Measurements from ENCODE around the gene MEIOSIN.

Gene MEIOSIN

DNA sequence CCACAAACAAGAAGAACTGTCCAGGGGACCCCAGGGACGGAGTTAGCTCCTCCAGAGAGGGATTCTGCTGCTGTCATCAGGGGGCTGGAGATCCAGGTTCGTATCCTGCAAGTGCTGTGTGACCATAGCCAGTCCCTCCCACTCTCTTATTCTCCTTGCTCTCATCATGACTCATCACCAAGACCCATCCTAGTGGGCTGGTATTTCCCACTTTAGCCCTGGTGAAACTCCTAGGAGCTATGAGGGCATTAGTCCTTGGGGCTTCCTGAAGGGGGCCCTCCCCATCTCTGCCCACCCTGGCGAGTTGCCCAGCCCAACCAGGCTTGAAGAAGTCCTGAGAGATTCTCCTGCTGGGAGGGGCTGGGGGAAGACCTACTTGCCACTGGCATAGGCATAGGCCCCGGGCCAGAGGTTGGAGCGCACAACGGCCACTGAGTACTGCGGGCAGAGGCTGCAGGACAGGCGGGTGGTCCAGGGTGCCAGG lies 66.9 kb downstream of the MEIOSIN start:
- TF ChIP-seq CTCF (IDR thresholded peaks at IDR 0.05; ENCODE audit: control extremely low read depth, extremely low read depth, low read depth, missing control alignments) = no peak
- ChIA-PET POLR2A (no interaction called here), CTCF (interaction anchor here (1.0 to 11.7 kb wide), 21 partner anchors 9 to 282 kb away, joined by 3 to 113 read pairs (median 6); partner anchors contain the start of genes DMPK, FOXA3, RSPH6A and SIX5)
- no peak for DNase-seq (ENCODE audit: extremely low spot score)

- TF ChIP-seq CTCF (IDR thresholded peaks at IDR 0.05; ENCODE audit: control extremely low read depth, extremely low read depth, low read depth, missing control alignments) = no peak
- ChIA-PET POLR2A (interaction anchor here (1.2 kb wide), 1 partner anchor 15 kb away, joined by 3 read pairs; no protein-coding TSS in a partner anchor), CTCF (interaction anchor here (1.1 to 11.7 kb wide), 4 partner anchors 9 to 32 kb away, joined by 3 to 113 read pairs (median 34); partner anchors contain the start of genes DMWD, RSPH6A and SIX5)
- no peak for DNase-seq (ENCODE audit: extremely low spot score)
Observed at GRCh38 chr19:45801603-45802175, 68.5 kb downstream of the MEIOSIN start.

DNA sequence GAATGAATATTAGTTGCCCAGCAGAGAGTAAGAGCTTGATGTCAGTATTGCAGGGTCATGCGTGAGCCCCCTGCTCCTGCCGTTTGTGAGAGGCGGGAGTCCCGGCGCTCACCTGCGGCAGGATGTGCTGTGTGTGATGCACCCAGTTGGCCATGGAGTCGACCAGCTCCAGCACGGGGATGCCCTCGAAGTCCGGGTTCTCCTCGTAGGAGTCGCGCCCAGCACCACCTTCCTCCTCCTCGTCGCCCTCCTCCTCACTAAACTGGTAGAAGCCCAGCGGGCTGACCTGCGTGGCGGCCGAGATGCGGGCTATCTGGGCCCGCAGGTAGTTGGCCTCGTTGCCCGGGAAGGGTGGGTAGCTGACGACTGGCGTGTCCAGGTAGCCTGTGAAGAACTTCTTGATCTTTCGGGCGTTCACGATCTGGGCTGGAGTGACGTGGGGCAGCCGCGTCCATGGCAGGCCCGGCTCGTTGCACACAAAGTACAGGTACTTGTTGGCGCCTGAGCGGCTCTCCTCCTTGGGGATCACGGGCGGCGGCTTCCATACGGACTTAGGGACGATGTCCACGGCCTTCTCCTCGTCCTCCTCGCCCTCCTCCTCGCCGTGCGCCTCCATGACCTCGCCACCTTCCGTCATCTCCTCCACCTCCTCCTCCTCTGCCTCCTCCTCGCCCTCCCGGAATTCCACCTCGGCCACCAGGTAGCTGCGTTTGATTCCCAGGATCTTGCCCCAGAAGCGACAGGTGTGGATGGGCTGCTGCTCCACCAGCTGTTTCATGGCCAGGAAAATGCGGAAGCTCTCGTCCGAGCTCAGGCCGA lies 71.1 kb downstream of the MEIOSIN start:
- POLR2A ChIA-PET = no interaction called here

DNA sequence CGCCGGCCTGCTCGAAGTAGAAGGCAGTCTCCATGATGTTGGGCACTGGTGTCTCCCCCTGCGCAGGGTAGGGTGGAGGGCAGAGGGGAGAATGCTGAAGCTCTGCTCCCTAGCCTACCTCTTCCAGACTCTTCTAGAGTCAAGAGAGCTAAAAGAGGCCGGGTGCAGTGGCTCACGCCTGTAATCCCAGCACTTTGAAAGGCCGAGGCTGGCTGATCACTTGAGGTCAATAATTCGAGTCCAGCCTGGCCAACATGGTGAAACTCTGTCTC lies 71.7 kb downstream of the MEIOSIN start:
- no peak for TF ChIP-seq CTCF (IDR thresholded peaks at IDR 0.05; ENCODE audit: control extremely low read depth, extremely low read depth, low read depth, missing control alignments)
- no peak for DNase-seq (ENCODE audit: extremely low spot score)
- CTCF ChIA-PET = interaction anchor here (1.4 to 11.7 kb wide), 3 partner anchors 9 to 35 kb away, joined by 4 to 113 read pairs (median 14); partner anchors contain the start of genes RSPH6A and SIX5
- POLR2A ChIA-PET = no interaction called here

More for the DNA sequence above, 71.1 kb downstream of the MEIOSIN start:
- DNase-seq (ENCODE audit: extremely low spot score) = no peak
- no peak for TF ChIP-seq CTCF (IDR thresholded peaks at IDR 0.05; ENCODE audit: control extremely low read depth, extremely low read depth, low read depth, missing control alignments)
- CTCF ChIA-PET = interaction anchor here (1.4 to 11.7 kb wide), 4 partner anchors 8 to 35 kb away, joined by 4 to 113 read pairs (median 38); partner anchors contain the start of genes RSPH6A and SIX5

- no peak for DNase-seq (ENCODE audit: extremely low spot score)
- ChIA-PET CTCF (interaction anchor here (1.4 to 11.7 kb wide), 3 partner anchors 10 to 36 kb away, joined by 4 to 113 read pairs (median 14); partner anchors contain the start of genes RSPH6A and SIX5), POLR2A (no interaction called here)
- no peak for TF ChIP-seq CTCF (IDR thresholded peaks at IDR 0.05; ENCODE audit: control extremely low read depth, extremely low read depth, low read depth, missing control alignments)
Observed at GRCh38 chr19:45805719-45806118, 72.5 kb downstream of the MEIOSIN start.

GRCh38 chr19:45809643-45810159 lies 76.5 kb downstream of the MEIOSIN start:
- ChIA-PET CTCF (interaction anchor here (3.1 kb wide), 1 partner anchor 10 kb away, joined by 15 read pairs; no protein-coding TSS in a partner anchor), POLR2A (no interaction called here)
- TF ChIP-seq CTCF (IDR thresholded peaks at IDR 0.05; ENCODE audit: control extremely low read depth, extremely low read depth, low read depth, missing control alignments) = no peak
- no peak for DNase-seq (ENCODE audit: extremely low spot score)
